ENCODE data around the gene BTBD1.

Gene BTBD1

GRCh38 chr15:83113881-83114674 is 47.0 kb upstream of the BTBD1 start:
- DNase-seq (ENCODE audit: low spot score), result no peak
- H3K36me3 ChIP-seq (ENCODE audit: low read depth), result no peaks in the 10 kb centered on the region
- TF ChIP-seq CTCF (IDR thresholded peaks at IDR 0.05; ENCODE audit: poor library complexity, severe bottlenecking), result no peak
- no peaks in the 10 kb centered on the region for H3K27me3 ChIP-seq (ENCODE audit: insufficient read depth, poor library complexity, severe bottlenecking)
- no peaks in the 10 kb centered on the region for H3K9me3 ChIP-seq (ENCODE audit: severe bottlenecking)
- no peak overlapping the region for H3K4me3 ChIP-seq (ENCODE audit: severe bottlenecking)
- H3K4me1 ChIP-seq (ENCODE audit: insufficient read depth, poor library complexity, severe bottlenecking), result no peaks in the 10 kb centered on the region
- H3K27ac ChIP-seq (ENCODE audit: poor library complexity, severe bottlenecking), result no peak overlapping the region
- ATAC-seq (ENCODE audit: low read depth), result no peak

- Histone ChIP-seq H3K36me3 (ENCODE audit: low read depth) (no peaks in the 10 kb centered on the region), H3K4me1 (ENCODE audit: insufficient read depth, poor library complexity, severe bottlenecking) (no peaks in the 10 kb centered on the region), H3K27me3 (ENCODE audit: insufficient read depth, poor library complexity, severe bottlenecking) (peaks cover 1% of the 10 kb centered on the region), H3K4me3 (ENCODE audit: severe bottlenecking) (no peak overlapping the region), H3K27ac (ENCODE audit: poor library complexity, severe bottlenecking) (no peak overlapping the region), H3K9me3 (ENCODE audit: severe bottlenecking) (no peaks in the 10 kb centered on the region)
- ATAC-seq (ENCODE audit: low read depth) (no peak), DNase-seq (ENCODE audit: low spot score) (no peak)
- TF ChIP-seq CTCF (IDR thresholded peaks at IDR 0.05; ENCODE audit: poor library complexity, severe bottlenecking), result no peak
These were observed 45.9 kb upstream of the BTBD1 start for GRCh38 chr15:83112956-83113299.

- ATAC-seq (ENCODE audit: low read depth) (no peak), DNase-seq (ENCODE audit: low spot score) (no peak)
- no peaks in the 10 kb centered on the region for H3K4me1 ChIP-seq (ENCODE audit: insufficient read depth, poor library complexity, severe bottlenecking)
- no peak overlapping the region for H3K27ac ChIP-seq (ENCODE audit: poor library complexity, severe bottlenecking)
- H3K9me3 ChIP-seq (ENCODE audit: severe bottlenecking), result no peaks in the 10 kb centered on the region
- no peak for TF ChIP-seq CTCF (IDR thresholded peaks at IDR 0.05; ENCODE audit: poor library complexity, severe bottlenecking)
- H3K36me3 ChIP-seq (ENCODE audit: low read depth), result no peaks in the 10 kb centered on the region
- peaks cover 5% of the 10 kb centered on the region for H3K27me3 ChIP-seq (ENCODE audit: insufficient read depth, poor library complexity, severe bottlenecking)
- H3K4me3 ChIP-seq (ENCODE audit: severe bottlenecking), result no peak overlapping the region
These were observed 45.3 kb upstream of the BTBD1 start for GRCh38 chr15:83112233-83112955.

- Histone ChIP-seq H3K9me3 (ENCODE audit: severe bottlenecking) (no peaks in the 10 kb centered on the region), H3K4me3 (ENCODE audit: severe bottlenecking) (no peak overlapping the region), H3K27ac (ENCODE audit: poor library complexity, severe bottlenecking) (no peak overlapping the region), H3K27me3 (ENCODE audit: insufficient read depth, poor library complexity, severe bottlenecking) (peaks cover 5% of the 10 kb centered on the region), H3K36me3 (ENCODE audit: low read depth) (no peaks in the 10 kb centered on the region), H3K4me1 (ENCODE audit: insufficient read depth, poor library complexity, severe bottlenecking) (no peaks in the 10 kb centered on the region)
- DNase-seq (ENCODE audit: low spot score) (no peak), ATAC-seq (ENCODE audit: low read depth) (no peak)
- TF ChIP-seq CTCF (IDR thresholded peaks at IDR 0.05; ENCODE audit: poor library complexity, severe bottlenecking), result no peak
These were observed 44.1 kb upstream of the BTBD1 start for GRCh38 chr15:83111149-83111548.

- no peak for TF ChIP-seq CTCF (IDR thresholded peaks at IDR 0.05; ENCODE audit: poor library complexity, severe bottlenecking)
- no peaks in the 10 kb centered on the region for H3K36me3 ChIP-seq (ENCODE audit: low read depth)
- no peak for ATAC-seq (ENCODE audit: low read depth)
- no peaks in the 10 kb centered on the region for H3K4me1 ChIP-seq (ENCODE audit: insufficient read depth, poor library complexity, severe bottlenecking)
- no peak overlapping the region for H3K27ac ChIP-seq (ENCODE audit: poor library complexity, severe bottlenecking)
- H3K27me3 ChIP-seq (ENCODE audit: insufficient read depth, poor library complexity, severe bottlenecking), result peaks cover 5% of the 10 kb centered on the region
- H3K9me3 ChIP-seq (ENCODE audit: severe bottlenecking), result no peaks in the 10 kb centered on the region
- no peak overlapping the region for H3K4me3 ChIP-seq (ENCODE audit: severe bottlenecking)
- DNase-seq (ENCODE audit: low spot score), result no peak
These were observed 43.3 kb upstream of the BTBD1 start for GRCh38 chr15:83110381-83110780.

Measured in RWPE2 (cell line).